GM23248 (cell line): ENCODE measurements around the gene ORMDL2.

Experiments used
- EZH2 ChIP-seq: fragments of 200-600 bp; sonication (generic); IDR thresholded peaks from 2 replicates; pipeline ENCODE4 v1.6.1; 2018; ENCODE audit warnings: antibody characterized with exemption, mild to moderate bottlenecking; ENCODE audit not compliant: insufficient read depth, poor library complexity, severe bottlenecking
- EZH2phosphoT487 ChIP-seq: fragments of 200-600 bp; sonication (generic); IDR thresholded peaks from 2 replicates; pipeline ENCODE4 v1.6.1; 2018; ENCODE audit warnings: antibody characterized with exemption, moderate library complexity, mild to moderate bottlenecking, low read depth; ENCODE audit not compliant: insufficient read depth

- TF ChIP-seq EZH2 (no peak), EZH2phosphoT487 (no peak)
Observed at GRCh38 chr12:55777856-55778255, 40.0 kb upstream of the ORMDL2 start.
